Esophagus mucosa (tissue), 1 donor: ENCODE results near the gene FARP1. TPM values are rescaled to one million over a fixed set of nuclear protein-coding genes. Genes with fewer than 3 reads are reported as not detected.

Experiments used
- ATAC-seq: fragments of 200-7000 bp; cut with Tn5 transposase; one replicate; pipeline ENCODE4 v1.9.1; 2020
- total RNA-seq: library from RNA; stranded (reverse); gene quantifications from one replicate; pipeline ENCODE4 v1.2.4, GENCODE V29; 2023
- donor health status: DM: yes; HTN: yes; CAD: no.

FARP1 gene
- total RNA-seq, 1 donor from 2014 or later: 6.2 TPM

GRCh38 chr13:98429977-98430736 is 287.3 kb downstream of the FARP1 start:
- no peak for ATAC-seq

- ATAC-seq: no peak
Observed at GRCh38 chr13:98432638-98433037, 289.7 kb downstream of the FARP1 start.

GRCh38 chr13:98433654-98434053 is 290.8 kb downstream of the FARP1 start:
- ATAC-seq: no peak

GRCh38 chr13:98434060-98434459 is 291.2 kb downstream of the FARP1 start:
- no peak for ATAC-seq

GRCh38 chr13:98435376-98435775 is 292.5 kb downstream of the FARP1 start:
- no peak for ATAC-seq

- ATAC-seq: no peak
Observed at GRCh38 chr13:98436233-98436910, 293.5 kb downstream of the FARP1 start.

- ATAC-seq: no peak
Observed at GRCh38 chr13:98438246-98439125, 295.6 kb downstream of the FARP1 start.

- ATAC-seq: no peak
Observed at GRCh38 chr13:98439126-98439828, 296.4 kb downstream of the FARP1 start.

GRCh38 chr13:98439896-98440295 is 297.0 kb downstream of the FARP1 start:
- ATAC-seq: no peak

- ATAC-seq: no peak
Observed at GRCh38 chr13:98440390-98441055, 297.6 kb downstream of the FARP1 start.

- no peak for ATAC-seq
Observed at GRCh38 chr13:98441056-98441676, 298.3 kb downstream of the FARP1 start.

GRCh38 chr13:98442391-98443230 is 299.7 kb downstream of the FARP1 start:
- no peak for ATAC-seq

GRCh38 chr13:98443329-98443728 is 300.4 kb downstream of the FARP1 start:
- ATAC-seq: peak; percentile 64

GRCh38 chr13:98443800-98444325 is 301.0 kb downstream of the FARP1 start:
- ATAC-seq: no peak

GRCh38 chr13:98444381-98444780 is 301.5 kb downstream of the FARP1 start:
- ATAC-seq: no peak

GRCh38 chr13:98445340-98446233 is 302.7 kb downstream of the FARP1 start:
- ATAC-seq: peak; percentile 79

GRCh38 chr13:98446234-98446621 is 303.3 kb downstream of the FARP1 start:
- ATAC-seq: peak; percentile 1

- ATAC-seq: no peak
Observed at GRCh38 chr13:98447130-98447529, 304.2 kb downstream of the FARP1 start.
